Measurements from ENCODE around the gene THAP12. TPM values are rescaled to one million over a fixed set of nuclear protein-coding genes. Genes with fewer than 3 reads are reported as not detected.

The THAP12 gene
- total RNA-seq, 2 experiments from 2014 or later, result 64.0 to 65.6 TPM

DNA sequence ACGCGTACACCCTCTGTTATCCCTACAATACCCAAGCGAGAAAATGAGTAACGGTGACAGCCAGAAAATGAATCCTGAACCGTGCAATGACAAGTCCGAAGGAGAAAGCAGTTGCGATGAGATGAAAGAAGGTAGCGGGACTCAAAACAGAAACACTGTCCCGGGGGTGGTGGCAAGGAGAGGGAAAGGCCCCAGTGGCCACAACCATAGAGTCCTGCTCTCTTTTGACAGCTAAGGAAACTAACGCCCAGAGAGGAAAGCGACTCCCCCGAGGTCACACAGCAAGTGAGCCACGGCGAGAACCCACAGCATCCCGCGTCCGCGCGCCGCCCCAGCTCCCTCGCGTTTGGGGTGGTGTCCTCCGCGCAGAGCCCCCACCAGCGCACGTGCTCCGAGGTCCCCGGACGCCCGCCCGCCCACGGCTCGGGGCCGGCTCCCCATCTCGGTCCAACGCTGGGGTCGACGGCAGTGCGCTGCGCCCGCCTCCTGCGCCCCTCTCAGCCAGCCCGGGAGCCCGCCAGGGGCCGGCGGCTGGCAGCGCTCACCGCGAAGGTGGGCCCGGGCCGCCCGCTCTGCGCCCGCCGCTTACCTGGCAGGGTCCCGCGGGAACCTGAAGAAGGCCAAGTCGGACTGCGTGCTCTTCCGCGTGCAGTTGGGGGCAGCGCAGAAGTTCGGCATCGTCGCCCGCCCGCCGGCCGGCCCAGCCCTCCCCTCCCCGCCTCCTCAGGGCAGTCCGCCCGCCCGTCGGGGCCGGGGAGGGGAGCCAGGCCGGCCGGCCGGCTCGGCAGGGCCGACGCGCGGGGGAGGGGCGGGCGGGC lies 564 bp downstream of the THAP12 start:
- CTCF ChIA-PET, result interaction anchor here (1.0 kb wide), 1 partner anchor 65 kb away, joined by 4 read pairs; no protein-coding TSS in a partner anchor
- POLR2A ChIA-PET, result interaction anchor here (0.5 to 0.8 kb wide), 2 partner anchors 9 to 170 kb away, joined by 3 read pairs; no protein-coding TSS in a partner anchor

DNA sequence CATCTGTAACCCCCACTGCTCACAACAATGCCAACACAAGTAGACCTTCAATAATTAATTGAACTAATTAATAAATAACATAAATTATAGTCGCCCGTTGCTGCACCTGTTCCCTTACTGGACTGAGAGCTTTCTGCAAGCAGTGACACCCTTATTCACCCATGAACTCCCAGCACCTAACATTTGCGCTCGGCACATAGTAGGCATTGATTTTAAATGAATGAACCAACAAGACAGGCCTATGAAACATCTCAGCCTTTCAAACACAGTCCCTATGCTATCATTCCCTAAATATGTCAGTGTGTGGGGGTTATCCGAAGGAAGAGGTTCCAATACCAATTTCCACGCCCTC lies 1.1 kb downstream of the THAP12 start:
- ChIA-PET CTCF (interaction anchor here (1.0 kb wide), 1 partner anchor 66 kb away, joined by 4 read pairs; no protein-coding TSS in a partner anchor), POLR2A (interaction anchor here (0.5 to 0.8 kb wide), 2 partner anchors 9 to 170 kb away, joined by 3 read pairs; no protein-coding TSS in a partner anchor)

DNA sequence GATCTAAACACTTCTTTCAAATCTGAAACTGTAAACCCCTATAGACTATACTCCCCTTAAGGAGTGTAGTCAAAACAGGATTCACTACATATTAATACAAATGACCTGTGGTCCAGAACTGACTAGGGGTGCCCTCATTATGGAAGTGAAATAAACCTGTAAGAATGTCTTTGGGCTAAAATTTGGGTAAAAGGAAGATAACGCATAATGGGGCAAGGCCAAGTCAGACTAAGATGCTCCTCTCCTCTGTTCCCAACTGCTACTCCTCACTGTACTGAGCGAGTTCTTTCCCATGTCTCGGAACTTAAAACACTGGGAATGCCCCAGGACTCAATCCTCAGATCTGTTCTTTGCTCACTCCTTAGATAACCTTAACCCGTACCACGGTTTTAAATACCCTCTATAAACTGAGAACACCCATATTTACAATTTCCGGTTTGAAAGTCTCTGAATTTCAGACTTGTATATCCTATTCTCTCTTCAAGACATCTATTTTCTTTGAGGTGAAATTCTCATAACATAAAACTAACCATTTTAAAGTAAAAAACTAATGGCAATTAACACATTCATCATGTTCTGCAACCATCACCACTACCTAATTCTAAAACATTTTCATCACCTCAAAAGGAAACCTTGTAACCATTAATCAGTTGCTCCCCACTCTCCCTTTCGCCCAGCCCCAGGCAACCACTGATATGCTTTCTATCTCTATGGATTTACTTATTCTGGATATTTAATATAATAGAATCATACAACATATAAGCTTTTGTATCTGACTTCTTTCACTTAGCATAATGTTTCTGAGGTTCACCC lies 4.0 kb downstream of the THAP12 start:
- CTCF ChIA-PET, result no interaction called here

DNA sequence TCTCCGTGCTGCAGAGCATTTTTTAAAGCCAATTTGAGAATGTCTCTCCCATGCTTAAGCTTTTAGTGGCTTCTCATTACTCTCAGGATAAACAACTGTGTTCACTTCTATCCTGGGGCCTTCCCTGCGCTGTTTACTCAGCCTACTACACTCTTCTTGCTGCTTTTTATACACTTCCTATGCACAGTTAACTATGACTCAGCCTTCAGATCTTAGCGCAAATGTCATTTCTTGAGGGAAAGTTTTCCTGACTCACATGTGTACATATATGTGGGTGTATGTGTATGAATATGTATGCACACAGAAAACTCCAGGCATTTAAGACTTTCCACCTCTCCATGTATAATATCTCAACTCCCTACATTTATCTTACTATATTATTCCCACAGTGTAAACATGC lies 9.8 kb downstream of the THAP12 start:
- ChIA-PET CTCF (no interaction called here), POLR2A (interaction anchor here (0.6 to 1.0 kb wide), 2 partner anchors 9 kb away, joined by 3 to 4 read pairs; no protein-coding TSS in a partner anchor)

More for the DNA sequence above, 4.0 kb downstream of the THAP12 start:
- POLR2A ChIA-PET, result no interaction called here

DNA sequence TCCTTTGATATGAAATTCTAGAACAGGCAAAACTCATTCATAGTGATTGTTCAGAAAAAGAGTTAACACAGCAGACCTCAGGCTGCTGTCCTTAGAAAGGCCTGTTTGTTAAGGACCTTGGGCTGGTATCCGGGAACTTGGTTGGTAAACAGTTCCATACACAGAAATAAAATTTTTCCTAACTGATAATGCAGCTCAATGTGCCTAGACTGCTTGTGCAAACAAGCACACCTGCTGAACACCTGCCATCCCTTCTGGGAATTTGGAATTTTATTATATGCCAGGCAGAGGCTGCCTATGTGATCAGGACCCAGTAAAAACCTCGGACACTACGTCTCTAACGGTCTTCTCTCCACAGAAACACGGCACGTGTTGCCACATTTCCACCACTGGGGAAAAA lies 11.5 kb downstream of the THAP12 start:
- ChIA-PET POLR2A (no interaction called here), CTCF (no interaction called here)

DNA sequence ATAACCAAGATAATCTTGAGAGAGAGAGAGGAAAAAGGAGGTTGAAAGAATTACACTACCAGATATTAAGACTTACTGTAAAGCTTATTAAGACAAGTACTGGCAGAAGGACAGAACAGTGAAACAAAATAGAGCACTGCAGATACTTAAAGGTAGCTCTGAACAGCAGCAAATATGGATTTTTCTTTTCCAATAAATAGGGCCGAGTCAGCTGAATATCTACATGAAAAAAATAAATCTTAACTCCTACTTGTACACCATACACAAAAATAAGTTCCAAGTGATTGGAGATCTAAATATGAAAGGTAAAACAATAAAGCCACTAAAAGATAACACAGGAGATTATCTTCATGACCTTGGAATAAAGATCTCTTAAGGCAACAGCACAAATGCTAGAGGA lies 12.4 kb downstream of the THAP12 start:
- CTCF ChIA-PET, result no interaction called here
- POLR2A ChIA-PET, result no interaction called here

DNA sequence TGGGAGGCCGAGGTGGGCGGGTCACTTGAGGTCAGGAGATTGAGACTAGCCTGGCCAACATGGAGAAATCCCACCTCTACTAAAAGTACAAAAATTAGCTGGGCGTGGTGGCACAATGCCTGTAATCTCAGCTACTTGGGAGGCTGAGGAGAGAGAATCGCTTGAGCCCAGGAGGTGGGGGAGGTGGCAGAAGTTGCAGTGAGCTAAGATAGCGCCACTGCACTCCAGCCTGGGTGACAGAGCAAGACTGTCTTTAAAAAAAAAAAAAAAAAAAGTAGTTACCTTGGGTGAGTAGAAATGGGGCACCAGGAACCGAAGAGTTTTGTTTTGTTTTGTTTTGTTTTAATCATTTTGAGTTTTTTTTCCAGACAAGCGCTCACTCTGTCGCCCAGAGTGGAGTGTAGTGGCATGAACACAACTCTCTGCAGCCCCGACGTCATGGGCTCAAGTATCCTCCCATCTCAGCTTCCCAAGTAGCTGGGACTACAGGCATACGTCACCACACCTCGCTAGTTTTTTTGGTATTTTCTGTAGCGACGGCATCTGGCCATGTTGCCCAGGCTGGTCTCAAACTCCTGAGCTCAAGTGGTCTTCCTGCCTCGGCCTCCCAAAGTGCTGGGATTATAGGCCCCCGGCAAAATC lies 15.8 kb downstream of the THAP12 start:
- ChIA-PET CTCF (interaction anchor here (0.7 to 1.3 kb wide), 2 partner anchors 9 to 1442 kb away, joined by 3 read pairs; no protein-coding TSS in a partner anchor), POLR2A (no interaction called here)

DNA sequence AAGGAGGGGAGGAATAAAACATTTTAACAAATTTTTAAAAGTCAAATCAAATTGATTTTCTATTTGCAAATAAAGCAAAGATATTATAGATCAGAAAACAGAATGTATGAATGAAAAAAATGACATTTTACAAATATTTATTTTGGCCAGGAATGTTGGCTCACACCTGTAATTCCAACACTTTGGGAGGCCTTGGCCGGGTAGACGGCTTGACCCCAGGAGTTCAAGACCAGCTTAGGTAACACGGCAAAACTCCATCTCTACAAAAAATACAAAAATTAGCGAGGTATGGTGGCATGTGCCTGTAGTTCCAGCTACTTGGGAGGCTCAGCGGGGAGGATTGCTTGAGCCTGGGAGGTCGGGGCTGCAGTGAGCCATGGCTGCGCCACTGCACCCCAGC lies 18.2 kb downstream of the THAP12 start:
- ChIA-PET CTCF (no interaction called here), POLR2A (no interaction called here)

DNA sequence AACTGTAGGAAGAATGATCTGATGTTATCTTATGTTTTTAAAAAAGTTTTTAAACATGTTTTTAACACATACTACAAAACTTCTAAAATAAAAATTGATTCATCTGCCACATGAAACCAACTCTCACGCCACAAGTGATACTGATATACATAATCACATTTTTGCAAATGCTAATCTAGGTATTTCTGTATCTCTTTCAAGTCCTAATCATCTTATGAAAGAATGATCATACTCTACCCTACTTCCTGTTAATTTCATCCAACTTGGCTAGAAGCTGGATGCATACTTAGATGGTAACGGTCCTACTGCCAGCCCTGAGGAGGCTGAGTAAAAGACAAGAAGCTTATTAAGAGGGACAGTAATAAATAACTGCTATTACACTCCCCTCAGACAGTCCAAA lies 19.2 kb downstream of the THAP12 start:
- CTCF ChIA-PET, result no interaction called here
- POLR2A ChIA-PET, result interaction anchor here (0.7 to 1.0 kb wide), 2 partner anchors 9 to 152 kb away, joined by 3 to 4 read pairs; no protein-coding TSS in a partner anchor

DNA sequence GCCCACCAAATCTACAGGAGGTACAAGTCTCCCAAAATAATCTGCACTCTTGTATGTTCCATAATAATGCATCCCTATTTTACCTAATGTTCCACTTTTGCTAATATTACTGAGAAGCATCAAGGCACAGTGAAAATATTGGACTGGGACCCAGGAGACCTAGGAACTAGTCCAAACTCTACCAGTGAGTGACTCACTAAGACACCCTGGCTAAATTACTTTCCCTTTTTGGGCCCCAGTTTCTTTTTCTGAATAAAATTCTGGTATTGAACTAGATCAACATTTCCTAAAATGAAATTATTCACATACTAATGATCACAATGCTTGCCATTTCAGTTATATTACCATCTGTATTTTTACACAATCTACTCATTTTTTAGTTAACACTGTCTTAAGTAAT lies 19.6 kb downstream of the THAP12 start:
- CTCF ChIA-PET, result no interaction called here
- POLR2A ChIA-PET, result interaction anchor here (1.0 kb wide), 1 partner anchor 152 kb away, joined by 3 read pairs; no protein-coding TSS in a partner anchor

DNA sequence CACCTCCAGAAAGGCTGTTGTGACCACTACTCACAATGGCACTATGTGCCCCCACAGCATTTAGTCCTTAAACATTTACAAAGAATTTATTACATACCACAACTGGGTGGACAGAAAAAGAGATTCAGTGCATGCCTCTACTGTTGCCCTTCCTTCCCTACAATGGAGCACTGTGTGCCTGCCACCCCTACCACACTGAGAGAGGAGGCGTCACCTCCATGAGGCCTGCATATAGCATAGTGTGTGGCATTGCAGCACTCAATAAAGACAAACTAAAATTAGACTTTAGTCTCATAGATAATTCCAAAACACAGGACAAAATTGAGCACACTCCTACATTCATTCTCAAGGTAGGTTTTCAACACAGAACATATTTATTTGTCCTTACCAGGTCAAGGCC lies 25.8 kb downstream of the THAP12 start:
- POLR2A ChIA-PET, result no interaction called here
- CTCF ChIA-PET, result no interaction called here

DNA sequence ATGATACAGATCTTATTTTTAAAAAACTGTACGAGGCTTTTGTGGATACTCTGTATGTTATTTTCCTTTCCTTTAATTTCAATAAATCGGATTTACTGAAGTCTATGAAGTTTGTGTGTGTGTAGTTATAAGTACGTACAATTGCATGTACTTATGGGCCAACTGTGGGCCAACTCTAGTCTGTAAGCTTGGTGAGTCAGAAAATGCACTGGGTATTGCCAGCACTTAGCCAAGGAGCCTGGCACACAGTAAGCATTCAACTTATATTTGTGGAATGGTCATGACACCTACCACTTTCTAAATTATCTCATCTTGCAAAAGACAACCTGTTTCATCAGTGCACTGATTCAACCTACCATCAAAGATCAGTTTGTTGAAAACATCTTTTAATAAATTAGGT lies 32.6 kb downstream of the THAP12 start:
- CTCF ChIA-PET, result interaction anchor here (1.1 kb wide), 1 partner anchor 141 kb away, joined by 3 read pairs; no protein-coding TSS in a partner anchor
- POLR2A ChIA-PET, result no interaction called here

DNA sequence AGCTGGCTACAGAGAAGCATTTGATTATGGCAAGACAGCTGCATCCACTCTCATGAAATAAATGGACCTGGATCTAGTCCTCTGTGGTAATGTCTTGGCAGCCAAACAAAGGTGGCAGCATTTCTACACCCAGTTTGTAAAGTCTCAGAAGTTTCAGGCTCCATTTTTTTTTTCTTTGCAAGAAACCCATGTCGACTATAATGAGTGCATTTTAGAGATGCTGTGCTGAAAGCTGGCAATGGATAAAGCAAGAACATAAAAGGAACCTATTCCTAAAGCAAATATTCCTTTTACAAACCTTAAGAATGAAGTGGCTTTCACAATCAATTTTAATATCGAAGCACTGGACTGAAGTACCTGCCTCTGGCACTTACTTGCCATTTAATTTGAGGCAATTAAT lies 33.5 kb downstream of the THAP12 start:
- POLR2A ChIA-PET, result no interaction called here
- CTCF ChIA-PET, result no interaction called here

DNA sequence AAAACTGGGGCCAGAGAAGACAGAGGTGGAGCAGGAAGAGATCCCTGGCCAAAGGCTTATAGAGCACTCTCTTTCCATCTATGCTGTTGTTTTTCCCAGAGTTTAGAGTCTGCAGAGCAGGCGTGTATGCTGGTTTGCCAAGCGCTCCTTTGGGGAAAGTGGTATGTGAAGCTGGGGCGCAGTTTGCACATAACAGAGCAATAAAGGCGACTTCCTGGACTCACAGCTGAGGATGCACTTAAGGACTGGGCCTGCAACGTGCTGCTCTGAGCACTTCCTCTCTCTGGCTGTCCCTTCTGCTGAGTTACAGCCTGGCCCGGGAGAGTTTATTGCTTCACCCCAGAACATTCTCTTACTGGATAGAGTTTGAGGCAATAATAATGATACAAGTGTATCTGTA lies 41.7 kb downstream of the THAP12 start:
- ChIA-PET POLR2A (no interaction called here), CTCF (interaction anchor here (0.5 kb wide), 1 partner anchor 1654 kb away, joined by 3 read pairs; no protein-coding TSS in a partner anchor)

DNA sequence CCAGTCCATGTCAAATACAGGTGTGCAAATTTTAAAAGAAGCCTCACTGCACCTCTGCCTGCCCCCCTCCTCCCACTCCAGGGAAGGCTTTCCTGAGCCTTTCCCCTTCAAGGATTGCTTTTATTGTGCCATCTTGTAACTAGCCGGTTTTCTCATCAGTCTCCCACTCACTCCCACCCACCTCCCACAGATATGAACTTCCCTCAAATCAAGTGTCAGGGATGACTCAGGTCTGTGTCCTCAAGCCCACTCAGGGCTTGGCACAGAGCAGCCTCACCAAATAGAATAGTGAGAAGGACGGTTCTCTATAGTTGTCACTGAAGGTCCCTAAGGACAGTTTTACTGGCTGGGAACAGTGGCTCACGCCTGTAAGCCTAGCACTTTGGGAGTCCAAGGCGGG lies 43.0 kb downstream of the THAP12 start:
- ChIA-PET CTCF (interaction anchor here (1.5 kb wide), 1 partner anchor 19 kb away, joined by 3 read pairs; no protein-coding TSS in a partner anchor), POLR2A (no interaction called here)

DNA sequence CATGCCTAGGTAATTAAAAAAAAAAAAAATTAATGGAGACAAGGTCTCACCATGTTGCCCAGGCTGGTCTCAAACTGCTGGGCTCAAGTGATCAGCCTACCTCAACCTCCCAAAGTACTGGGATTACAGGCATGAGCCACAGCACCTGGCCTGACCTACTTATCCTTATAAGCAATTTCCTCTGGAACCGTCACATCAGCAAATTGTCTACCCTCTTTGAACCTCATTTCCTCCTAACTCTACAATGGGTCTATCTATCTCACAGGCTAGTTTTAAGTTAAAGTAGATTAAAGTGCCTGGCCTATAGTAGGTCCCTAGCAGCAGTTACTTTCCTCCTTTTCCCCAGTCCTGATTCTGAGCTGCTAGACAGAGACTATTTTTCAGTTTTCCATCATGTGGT lies 43.5 kb downstream of the THAP12 start:
- ChIA-PET CTCF (interaction anchor here (1.5 kb wide), 1 partner anchor 18 kb away, joined by 3 read pairs; no protein-coding TSS in a partner anchor), POLR2A (no interaction called here)

DNA sequence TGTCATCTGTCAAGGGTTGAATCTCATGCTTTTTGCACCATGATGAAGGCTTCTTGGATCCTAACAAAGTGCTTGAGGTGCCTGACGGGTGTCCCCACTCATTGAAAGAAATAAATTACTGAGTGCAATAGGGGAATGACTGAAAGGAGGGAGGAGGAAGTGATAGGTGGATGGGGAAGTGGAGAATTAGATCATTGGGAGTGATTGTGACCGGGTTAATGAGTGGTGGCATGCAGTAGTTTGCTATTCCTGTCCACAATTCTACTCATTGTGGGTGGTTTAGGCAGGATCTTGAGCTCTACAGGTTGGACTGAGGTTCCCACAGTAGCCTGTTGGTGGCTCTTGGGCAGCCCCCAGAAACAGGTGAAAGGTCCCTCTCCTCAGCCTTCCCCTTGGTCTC lies 44.3 kb downstream of the THAP12 start:
- ChIA-PET POLR2A (no interaction called here), CTCF (no interaction called here)

DNA sequence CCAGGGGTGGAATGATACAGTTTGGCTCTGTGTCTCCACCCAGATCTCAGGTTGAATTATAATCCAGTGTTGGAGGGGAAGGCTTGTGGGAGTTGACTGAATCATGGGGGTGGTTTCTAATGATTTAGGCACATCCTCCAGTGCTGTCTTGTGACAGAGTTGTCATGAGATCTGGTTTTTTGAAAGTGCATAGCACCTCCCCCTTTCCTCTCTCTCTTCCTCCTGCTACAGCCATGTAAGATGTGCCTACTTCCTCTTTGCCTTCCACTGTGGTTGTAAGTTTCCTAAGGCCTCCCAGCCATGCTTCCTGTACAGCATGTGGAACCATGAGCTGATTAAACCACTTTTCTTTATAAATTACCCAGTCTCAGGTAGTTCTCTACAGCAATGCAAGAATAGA lies 45.1 kb downstream of the THAP12 start:
- POLR2A ChIA-PET, result no interaction called here

DNA sequence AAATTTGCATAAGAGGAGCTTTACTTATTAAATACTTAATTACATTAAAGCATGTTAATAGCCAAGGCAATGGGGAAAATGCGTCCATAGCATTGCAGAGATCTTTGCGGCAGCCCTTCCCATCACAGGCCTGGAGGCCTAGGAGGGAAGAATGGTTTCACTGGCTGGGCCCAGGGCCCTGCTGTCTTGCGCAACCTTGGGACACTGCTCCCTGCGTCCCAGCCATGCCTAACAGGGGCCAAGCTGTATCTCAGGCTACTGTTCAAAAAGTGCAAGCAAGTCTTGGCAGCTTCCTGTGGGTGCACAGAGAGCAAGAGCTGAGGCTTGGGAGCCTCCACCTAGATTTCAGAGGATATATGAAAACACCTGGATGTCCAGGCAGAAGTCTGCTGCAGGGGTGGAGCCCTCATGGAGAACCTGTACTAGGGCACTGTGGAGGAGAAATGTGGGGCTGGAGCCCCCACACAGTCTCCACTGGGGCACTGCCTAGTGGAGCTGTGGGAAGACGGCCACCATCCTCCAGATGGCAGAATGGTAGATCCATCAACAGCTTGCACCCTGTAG lies 46.0 kb downstream of the THAP12 start:
- ChIA-PET CTCF (interaction anchor here (0.5 kb wide), 1 partner anchor 16 kb away, joined by 3 read pairs; no protein-coding TSS in a partner anchor), POLR2A (no interaction called here)

More for the DNA sequence above, 45.1 kb downstream of the THAP12 start:
- CTCF ChIA-PET, result no interaction called here

DNA sequence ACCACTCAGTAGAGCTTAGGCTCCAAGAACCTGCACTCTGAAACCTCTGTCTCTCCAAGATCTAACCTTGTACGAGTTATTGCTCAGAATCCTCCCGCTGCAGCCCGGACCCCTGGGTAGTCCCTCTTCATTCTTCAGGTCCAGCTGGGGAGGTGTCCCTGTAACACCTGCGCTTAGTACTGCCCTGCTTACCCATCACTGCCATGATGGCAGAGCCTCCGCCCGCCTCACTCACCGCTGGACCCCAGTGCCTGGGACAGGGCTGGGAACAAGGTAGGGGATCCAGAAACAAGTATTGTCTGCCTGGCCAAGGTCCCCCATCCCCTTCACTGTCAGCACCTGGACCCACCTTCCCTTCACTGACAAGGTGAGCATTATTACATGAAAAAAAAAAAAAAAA lies 50.3 kb downstream of the THAP12 start:
- CTCF ChIA-PET, result interaction anchor here (1.0 kb wide), 1 partner anchor 124 kb away, joined by 4 read pairs; no protein-coding TSS in a partner anchor

More for the DNA sequence above, 50.3 kb downstream of the THAP12 start:
- POLR2A ChIA-PET, result no interaction called here
